HFFc6 (cell line): ENCODE measurements around the gene NR1I3. TPM values are rescaled to one million over a fixed set of nuclear protein-coding genes. Genes with fewer than 3 reads are reported as not detected.

ENCODE experiments used
- DNase-seq: peaks from one replicate; pipeline ENCODE4 v3.0.0-alpha.2; 2018
- H3K27ac Mint-ChIP-seq: 2 replicates; pipeline ENCODE4 v1.8.0; 2020; ENCODE audit warnings: mild to moderate bottlenecking, mixed read lengths
- H3K27me3 Mint-ChIP-seq: 2 replicates; pipeline ENCODE4 v1.8.0; 2021; ENCODE audit warnings: mild to moderate bottlenecking, moderate library complexity, mixed read lengths; ENCODE audit not compliant: insufficient read depth
- H3K36me3 Mint-ChIP-seq: 2 replicates; pipeline ENCODE4 v1.8.0; 2021; ENCODE audit warnings: low read depth, mixed read lengths
- H3K4me1 Mint-ChIP-seq: 2 replicates; pipeline ENCODE4 v1.8.0; 2020; ENCODE audit warnings: low read depth, mixed read lengths
- H3K4me3 Mint-ChIP-seq: 2 replicates; pipeline ENCODE4 v1.8.0; 2020; ENCODE audit warnings: mild to moderate bottlenecking, moderate library complexity, mixed read lengths
- H3K9me3 Mint-ChIP-seq: 2 replicates; pipeline ENCODE4 v1.8.0; 2020; ENCODE audit warnings: mild to moderate bottlenecking, mixed read lengths
- long read RNA-seq: library from polyadenylated mRNA; unstranded; transcript quantifications from one replicate; pipeline ENCODE4 v2.0.0, GENCODE V29; 2019
- total RNA-seq, 6 experiments: library from RNA; stranded (reverse); fragmentation: NEBNext Ultra II Directional; extraction: Animal tissue kit (Norgen Biotek cat#: 25700); gene quantifications; 2 replicates in 1 of 6; 3 replicates in 5 of 6; pipeline ENCODE4 v1.2.3, GENCODE V29; 2021
- TF ChIP-seq, protein P1 (sequence below): fragments of 200-600 bp; sonication (generic); IDR thresholded peaks from 2 replicates; pipeline ENCODE4 v1.5.0; 2021; ENCODE audit warnings: antibody characterized with exemption, mild to moderate bottlenecking

The NR1I3 gene, protein sequence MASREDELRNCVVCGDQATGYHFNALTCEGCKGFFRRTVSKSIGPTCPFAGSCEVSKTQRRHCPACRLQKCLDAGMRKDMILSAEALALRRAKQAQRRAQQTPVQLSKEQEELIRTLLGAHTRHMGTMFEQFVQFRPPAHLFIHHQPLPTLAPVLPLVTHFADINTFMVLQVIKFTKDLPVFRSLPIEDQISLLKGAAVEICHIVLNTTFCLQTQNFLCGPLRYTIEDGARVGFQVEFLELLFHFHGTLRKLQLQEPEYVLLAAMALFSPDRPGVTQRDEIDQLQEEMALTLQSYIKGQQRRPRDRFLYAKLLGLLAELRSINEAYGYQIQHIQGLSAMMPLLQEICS
- total RNA-seq = not detected
- long read RNA-seq = 0 reads

- no peaks in the 10 kb centered on the region for H3K36me3 Mint-ChIP-seq
- no peak within 1 kb of the TSS for H3K27ac Mint-ChIP-seq
- peaks cover 17% of the 10 kb centered on the region for H3K4me1 Mint-ChIP-seq
- H3K4me3 Mint-ChIP-seq = no peak within 1 kb of the TSS
- peaks cover 24% of the 10 kb centered on the region for H3K27me3 Mint-ChIP-seq
- no peak for DNase-seq
- no peaks in the 10 kb centered on the region for H3K9me3 Mint-ChIP-seq
- TF ChIP-seq, protein P1, sequence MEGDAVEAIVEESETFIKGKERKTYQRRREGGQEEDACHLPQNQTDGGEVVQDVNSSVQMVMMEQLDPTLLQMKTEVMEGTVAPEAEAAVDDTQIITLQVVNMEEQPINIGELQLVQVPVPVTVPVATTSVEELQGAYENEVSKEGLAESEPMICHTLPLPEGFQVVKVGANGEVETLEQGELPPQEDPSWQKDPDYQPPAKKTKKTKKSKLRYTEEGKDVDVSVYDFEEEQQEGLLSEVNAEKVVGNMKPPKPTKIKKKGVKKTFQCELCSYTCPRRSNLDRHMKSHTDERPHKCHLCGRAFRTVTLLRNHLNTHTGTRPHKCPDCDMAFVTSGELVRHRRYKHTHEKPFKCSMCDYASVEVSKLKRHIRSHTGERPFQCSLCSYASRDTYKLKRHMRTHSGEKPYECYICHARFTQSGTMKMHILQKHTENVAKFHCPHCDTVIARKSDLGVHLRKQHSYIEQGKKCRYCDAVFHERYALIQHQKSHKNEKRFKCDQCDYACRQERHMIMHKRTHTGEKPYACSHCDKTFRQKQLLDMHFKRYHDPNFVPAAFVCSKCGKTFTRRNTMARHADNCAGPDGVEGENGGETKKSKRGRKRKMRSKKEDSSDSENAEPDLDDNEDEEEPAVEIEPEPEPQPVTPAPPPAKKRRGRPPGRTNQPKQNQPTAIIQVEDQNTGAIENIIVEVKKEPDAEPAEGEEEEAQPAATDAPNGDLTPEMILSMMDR = no peak
Measured at GRCh38 chr1:161238039-161238473, at the start of gene NR1I3. Gene NR1I3, minus strand, starts transcription at chr1:161238203. Its CDS starts 1,638 bp downstream, at chr1:161236565.

DNA sequence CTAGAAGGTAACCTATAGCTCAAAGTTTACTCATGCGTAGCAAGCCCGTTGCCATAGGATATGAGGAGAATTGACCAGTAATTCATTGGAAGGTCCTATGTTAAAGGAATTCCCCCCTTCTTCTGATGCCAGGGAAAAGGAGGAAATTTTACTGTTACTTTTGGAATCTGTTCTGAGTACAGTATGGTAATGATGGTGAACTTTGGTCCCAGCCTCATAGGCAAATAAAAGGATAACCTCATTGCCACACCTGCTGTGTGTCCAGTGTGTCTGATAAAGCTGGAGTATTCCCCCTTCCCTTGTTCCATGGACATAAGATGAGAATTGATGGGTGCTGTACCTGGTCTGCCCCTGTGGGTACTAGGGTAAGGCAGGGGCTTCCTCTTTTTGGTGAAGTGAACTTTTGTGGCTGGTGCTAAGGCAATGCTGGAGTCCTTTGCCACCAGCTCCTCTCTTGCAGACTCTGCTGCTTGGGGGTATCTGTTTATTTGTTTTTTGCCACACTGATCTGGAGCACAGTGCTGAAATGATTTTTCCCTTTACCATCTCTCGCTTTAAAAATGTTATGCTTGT lies 49.6 kb upstream of the NR1I3 start:
- Mint-ChIP-seq H3K36me3 (no peaks in the 10 kb centered on the region), H3K4me3 (no peak overlapping the region), H3K27me3 (peaks cover 29% of the 10 kb centered on the region), H3K27ac (no peak overlapping the region), H3K4me1 (no peaks in the 10 kb centered on the region), H3K9me3 (no peaks in the 10 kb centered on the region)
- TF ChIP-seq, protein P1 = no peak
- no peak for DNase-seq

GRCh38 chr1:161285521-161285920 lies 47.5 kb upstream of the NR1I3 start:
- Mint-ChIP-seq H3K27ac (no peak overlapping the region), H3K9me3 (no peaks in the 10 kb centered on the region), H3K27me3 (peaks cover 29% of the 10 kb centered on the region), H3K36me3 (no peaks in the 10 kb centered on the region), H3K4me1 (no peaks in the 10 kb centered on the region), H3K4me3 (no peak overlapping the region)
- no peak for DNase-seq
- TF ChIP-seq, protein P1 = no peak

DNA sequence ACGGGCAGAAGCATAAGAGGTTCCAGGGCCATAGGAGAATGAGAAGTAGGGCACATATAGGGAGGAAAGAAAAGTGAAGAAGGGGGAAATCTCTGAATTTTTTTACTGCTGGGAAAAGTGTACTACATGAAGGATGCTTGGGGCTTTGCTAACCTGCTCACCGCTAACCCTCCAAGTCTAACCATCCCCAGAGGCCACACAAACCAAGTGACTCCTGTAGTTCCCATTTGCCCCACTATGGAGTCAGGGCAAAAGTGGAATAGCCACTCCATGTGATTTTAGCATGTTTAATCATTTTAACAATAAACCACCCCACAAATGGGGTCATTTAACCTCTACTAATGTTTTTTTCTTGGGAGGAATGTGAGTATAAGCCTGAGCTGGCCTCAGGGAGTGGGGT lies 47.1 kb upstream of the NR1I3 start:
- TF ChIP-seq, protein P1 = no peak
- no peak for DNase-seq
- Mint-ChIP-seq H3K4me1 (no peaks in the 10 kb centered on the region), H3K4me3 (no peak overlapping the region), H3K36me3 (no peaks in the 10 kb centered on the region), H3K27ac (no peak overlapping the region), H3K27me3 (peaks cover 30% of the 10 kb centered on the region), H3K9me3 (no peaks in the 10 kb centered on the region)

- no peak overlapping the region for H3K27ac Mint-ChIP-seq
- no peak overlapping the region for H3K4me3 Mint-ChIP-seq
- no peaks in the 10 kb centered on the region for H3K4me1 Mint-ChIP-seq
- no peak for DNase-seq
- TF ChIP-seq, protein P1 = no peak
- peaks cover 43% of the 10 kb centered on the region for H3K27me3 Mint-ChIP-seq
- no peaks in the 10 kb centered on the region for H3K36me3 Mint-ChIP-seq
- no peaks in the 10 kb centered on the region for H3K9me3 Mint-ChIP-seq
Measured at GRCh38 chr1:161282991-161283390, 45.0 kb upstream of the NR1I3 start.
